ENCODE results near the gene SGCA.

DNA sequence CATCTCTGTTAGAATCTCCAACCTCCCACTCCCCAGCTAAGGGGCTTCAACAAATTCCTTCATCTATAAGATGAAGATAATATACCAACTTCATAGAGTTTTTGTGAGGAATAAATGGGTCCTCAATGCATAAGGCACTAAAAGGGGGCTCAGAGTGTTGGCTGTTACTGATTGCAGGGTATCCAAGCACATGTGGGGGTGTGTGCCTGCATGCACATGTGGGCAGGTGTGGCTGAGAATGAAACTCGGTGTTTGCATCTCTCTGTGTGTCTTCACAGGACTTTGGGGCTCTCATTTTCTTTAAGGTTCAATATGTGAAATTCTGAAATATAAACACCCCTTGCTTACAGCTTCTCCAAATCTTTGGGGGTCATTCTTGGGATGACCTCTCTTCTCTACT lies 11.2 kb upstream of the SGCA start:
- TF ChIP-seq EP300 (IDR thresholded peaks at IDR 0.05): no peak
- no peak for TF ChIP-seq CTCF (IDR thresholded peaks at IDR 0.05)
- TF ChIP-seq POLR2A (IDR thresholded peaks at IDR 0.05): no peak
- no peak for TF ChIP-seq POLR2AphosphoS5 (IDR thresholded peaks at IDR 0.05)
